ENCODE measurements around the gene OR6P1.

Gene OR6P1, protein sequence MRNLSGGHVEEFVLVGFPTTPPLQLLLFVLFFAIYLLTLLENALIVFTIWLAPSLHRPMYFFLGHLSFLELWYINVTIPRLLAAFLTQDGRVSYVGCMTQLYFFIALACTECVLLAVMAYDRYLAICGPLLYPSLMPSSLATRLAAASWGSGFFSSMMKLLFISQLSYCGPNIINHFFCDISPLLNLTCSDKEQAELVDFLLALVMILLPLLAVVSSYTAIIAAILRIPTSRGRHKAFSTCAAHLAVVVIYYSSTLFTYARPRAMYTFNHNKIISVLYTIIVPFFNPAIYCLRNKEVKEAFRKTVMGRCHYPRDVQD

DNA sequence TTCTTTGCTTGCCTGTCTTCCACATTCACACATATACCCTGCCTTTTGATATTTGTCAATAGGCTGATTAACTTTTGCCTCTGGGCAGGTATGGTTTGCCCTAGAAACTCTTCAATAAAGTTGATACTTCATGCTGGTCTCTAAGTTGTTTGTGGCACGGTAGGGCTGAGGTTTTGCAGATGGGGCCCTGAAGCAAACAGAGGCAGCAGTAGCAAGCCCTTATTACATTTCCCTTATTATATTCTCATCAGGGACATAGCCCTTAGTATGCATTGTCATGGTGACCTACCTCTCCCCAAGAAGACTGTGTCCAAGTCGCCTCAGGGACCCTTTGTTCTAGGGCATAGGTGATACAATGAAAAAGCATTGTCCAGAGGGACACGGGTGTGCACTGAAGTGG, at the start of gene OR6P1:
OR6P1 (minus strand) TSS at position 101 of the 400 bp plus-strand sequence. CDS start 6,976 bp downstream, outside the sequence.
- no peak for DNase-seq

DNA sequence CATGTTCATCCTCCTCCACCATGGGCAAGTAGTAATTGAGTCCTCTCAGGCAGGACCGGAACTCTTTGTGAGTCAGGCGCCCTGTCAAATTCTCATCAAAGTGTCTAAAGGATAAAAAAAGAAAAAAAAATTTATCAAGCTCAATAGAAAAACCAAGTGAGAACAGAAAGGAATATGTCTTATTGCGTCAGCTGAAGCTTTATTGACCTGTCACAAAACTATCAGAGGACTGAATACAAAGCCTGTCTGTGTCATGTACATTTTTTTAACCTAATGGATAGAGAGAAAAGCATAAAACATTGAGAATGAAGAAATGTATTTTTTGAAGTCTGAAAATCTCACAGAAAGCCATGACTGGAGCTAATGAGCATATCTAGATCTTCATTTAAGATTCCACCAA, 43.4 kb upstream of the OR6P1 start:
- no peak for DNase-seq

DNA sequence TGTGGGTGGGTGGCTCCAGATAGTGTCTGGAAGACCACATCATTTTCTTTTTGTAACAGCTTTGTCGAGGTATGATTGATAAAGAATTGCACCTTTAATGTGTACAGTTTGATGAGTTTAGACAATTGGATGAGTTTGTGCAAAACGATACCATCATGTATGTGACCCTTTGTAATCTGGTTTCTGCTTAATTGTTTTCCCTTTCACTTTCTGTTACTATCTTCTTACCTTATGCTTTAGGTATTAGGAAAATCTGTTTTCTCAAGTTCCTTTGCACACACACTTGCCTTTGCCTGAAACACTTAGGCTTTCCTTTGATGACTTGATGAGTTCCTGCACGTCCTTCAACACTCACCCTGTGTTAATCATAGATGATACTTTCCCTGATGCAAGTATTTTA, 41.5 kb upstream of the OR6P1 start:
- DNase-seq = no peak

DNA sequence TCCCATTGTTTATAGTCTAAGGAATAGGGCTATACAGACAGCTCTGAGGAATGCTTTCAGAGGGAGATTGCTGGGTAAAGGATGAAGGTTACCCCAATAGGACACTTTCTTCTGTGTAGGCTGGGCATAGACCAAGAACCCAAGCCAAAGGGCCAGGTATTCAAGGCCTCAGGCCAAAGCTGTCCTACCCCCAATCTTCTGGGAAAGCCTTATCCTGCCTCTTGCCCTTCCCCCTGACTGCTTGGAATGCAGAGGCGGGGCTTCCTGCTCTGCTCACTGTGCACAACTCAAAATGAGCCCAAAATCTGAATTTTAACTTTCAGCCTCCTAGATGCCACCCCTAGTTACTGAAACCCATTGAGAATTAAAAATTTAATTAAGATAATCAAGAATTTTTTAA, 36.9 kb upstream of the OR6P1 start:
- no peak for DNase-seq

DNA sequence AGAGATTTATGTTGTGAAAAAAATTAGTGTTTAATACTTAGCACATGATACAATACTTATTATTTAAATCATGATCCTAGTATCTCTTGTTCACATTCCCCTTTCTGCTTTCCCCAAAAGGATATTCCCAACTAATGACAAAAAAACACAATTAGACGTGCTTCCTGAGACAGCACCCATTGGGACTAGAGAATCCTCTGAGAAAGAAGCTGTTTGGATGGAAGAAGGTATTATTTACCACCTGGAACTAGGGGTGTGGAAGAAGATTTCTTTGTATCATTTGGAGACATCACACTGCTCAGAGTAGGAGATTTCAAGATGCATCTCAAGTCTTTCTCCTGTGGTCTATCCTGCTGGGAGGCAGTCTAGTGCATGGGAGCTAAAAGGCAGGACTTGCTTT, 34.6 kb upstream of the OR6P1 start, which contains the start of gene OR10Z1:
OR10Z1 (plus strand) TSS at position 301 of the 400 bp plus-strand sequence. CDS start 1,171 bp downstream, outside the sequence.
- DNase-seq = no peak

DNA sequence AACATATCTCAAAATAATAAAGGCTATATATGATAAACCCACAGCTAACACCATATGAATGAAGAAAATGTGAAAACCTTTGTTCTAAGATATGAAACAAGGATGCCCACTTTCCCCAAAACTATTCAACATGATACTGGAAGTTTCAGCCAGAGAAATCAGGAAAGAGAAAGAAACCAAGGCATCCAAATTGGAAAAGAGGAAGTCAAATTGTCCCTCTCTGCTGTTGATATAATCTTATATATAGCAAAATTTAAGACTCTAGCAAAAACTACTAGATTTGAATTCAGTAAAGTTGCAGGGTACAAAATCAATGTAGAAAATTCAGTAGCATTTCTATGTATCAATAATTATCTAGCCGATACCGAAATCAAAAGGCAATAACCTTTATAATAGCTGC, 30.4 kb upstream of the OR6P1 start:
- DNase-seq = no peak

DNA sequence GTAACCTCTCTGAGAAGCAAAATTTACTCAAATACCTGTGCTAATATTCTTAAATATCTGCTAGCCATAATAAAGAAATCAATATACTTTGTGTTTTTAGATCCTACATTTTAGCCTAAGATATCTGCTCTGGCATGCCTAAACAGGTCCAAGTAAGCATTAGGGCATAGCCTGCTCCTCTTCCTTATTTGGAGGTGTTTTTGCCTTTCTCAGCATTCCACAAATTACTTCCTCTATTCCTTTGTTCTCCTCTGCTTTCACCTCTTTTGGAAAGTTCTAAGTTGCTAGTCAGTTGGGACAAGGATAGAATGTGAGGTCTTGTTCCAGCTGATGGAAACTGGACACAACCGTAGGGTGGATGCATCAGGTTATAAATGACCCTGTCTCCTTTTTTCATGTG, 16.6 kb upstream of the OR6P1 start:
- no peak for DNase-seq

DNA sequence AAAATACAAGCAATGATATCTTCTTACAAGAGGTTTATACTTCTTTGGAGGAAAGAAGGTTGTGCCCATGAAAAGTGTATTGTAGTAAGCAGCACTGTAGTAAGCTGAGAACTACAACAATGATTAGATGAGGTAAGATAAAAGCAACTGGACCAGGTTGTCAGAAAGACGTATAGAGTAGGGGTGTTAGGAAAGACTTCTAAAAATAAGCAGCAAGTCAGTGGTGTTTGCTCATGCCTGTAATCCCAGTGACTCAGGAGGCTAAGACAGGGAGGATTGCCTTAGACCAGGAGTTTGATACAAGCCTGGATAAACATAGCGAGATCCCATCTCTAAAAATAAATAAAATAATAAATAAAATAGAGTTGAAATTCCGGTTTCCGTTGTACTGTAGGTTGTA, 13.6 kb upstream of the OR6P1 start:
- DNase-seq = no peak

DNA sequence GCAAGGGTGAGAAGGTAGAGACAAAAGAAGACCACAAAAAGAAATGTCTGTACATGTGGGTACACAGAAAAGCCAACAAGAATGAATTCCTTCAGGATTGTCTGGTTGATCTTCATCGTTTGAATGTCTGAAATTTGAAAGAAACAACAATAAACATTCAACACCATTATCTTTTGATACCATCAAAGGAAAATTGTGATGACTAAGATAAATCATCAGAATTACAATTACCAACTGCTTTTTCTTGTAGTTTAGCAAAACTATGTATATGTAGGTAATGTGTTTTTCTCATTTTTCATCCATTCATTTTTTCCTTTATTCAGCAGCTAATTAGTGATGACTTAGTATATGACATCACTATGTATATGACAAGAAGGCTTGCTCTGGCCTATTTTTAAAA, 9.4 kb upstream of the OR6P1 start, which contains the start of gene OR10X1:
OR10X1 (minus strand) TSS at position 167 of the 400 bp plus-strand sequence; CDS start at position 167, 0 bp downstream.
- no peak for DNase-seq

DNA sequence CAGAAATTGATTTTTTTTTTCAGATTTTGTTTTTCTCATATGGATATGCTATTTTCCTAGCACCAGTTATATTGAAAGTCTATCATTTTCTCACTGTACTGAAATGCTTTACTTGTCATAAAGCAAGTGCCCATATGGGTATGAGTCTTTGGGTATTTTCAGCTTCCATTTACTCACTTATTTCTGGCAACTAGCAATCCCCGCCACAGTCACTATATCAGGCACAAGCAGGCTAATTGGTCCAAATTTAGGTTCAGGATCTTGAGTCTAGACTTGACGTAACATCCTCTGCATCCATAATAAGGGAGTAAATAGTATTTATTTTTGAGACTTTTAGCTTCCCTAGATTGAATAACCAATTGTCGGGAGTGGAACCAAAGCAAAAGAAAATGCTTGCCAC, 7.2 kb upstream of the OR6P1 start:
- no peak for DNase-seq

DNA sequence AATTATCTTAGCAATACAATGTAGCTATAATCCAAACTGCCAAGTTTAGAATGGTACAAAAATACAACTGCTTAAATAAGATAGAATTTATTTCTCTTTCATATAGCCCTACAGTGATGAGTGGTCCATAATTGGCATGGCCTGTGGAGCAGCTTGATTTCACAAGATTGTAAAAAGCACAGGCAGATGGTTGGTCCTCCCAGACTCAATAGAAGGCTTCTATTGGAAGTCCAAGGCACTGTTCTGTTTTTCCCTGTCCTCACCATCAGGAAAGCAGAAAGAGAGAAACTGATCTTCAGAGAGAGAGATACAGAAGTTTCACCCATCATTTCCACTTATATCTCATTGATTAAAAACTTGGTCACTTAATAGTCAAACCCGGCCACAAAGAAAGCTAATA, 1.8 kb upstream of the OR6P1 start:
- DNase-seq = no peak

DNA sequence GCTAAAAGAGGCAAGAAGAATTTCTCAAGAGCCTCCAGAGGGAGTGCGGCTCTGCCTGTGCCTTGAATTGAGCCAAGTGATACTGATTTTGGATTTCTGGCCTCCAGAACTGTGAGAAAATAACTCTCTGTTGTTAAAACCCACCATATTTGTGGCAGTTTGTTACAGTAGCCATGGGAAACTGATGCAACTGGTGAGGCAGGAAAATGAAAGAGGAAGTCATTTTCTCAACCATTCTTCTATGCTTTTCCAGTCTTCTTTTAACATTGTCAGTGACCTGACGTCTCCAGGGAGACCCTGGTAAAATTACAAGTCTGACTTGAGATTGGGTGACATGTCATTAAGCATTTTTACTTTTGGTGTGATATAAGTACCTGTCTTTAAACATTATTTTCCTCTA, 5.8 kb downstream of the OR6P1 start:
- no peak for DNase-seq

DNA sequence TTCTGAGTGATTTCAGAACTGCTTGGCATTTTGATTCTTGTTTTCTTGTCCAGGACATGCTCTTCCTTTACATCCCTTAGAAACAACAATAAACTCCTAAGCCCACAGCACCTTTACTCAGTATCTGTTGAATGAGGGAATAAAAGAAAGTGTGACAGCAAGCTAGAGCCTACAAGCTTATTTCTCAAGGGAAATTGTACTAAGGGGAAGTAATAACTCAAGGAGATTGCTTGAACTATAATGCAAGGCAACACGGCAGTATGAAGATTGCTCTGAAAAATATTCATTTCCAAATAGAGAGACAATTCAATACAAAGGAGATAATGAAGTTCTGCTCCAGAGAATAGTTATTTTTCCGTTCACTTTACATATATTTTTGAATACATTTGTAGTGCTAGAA, 6.5 kb downstream of the OR6P1 start:
- DNase-seq = no peak

DNA sequence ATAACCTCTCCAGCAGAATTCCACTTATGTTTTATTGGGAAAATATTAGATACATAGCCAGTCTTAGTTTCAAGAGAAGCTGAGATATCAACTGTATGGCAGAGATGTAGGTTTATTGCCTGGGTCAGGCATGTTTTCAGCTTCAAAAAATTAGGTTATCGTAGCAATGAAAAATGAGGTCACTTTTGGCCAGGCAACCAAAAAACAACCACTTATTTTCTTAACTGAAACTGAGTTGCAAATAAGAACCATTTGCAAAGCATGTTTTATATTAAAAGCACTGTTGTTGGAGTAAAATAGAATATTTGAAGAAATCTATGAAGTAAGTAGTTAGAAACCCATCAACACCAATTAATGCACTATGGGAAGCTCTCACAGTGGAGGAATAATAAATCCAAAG, 10.7 kb downstream of the OR6P1 start:
- no peak for DNase-seq

DNA sequence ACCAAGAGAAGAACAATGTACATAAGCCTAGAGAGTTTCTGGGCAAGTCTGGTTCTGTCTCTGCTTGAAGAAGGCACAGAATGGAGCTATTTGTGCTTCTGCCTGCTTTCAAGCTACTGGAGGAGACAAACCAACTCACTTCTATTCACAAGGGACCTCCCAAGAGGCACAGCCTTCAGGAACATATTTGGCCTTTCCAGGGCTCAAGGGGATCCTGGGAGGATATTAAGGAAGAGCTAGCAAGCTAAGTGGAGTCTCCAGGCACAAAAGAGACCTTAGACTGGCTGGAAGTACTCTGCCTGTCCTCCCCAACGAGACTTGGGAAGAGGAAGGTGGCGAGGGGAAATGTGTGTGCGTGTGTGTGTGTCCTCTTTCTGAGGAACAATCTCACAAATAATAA, 16.0 kb downstream of the OR6P1 start, which contains the start of gene OR6Y1:
OR6Y1 (minus strand) TSS at position 54 of the 400 bp plus-strand sequence. CDS start 6,300 bp downstream, outside the sequence.
- no peak for DNase-seq

DNA sequence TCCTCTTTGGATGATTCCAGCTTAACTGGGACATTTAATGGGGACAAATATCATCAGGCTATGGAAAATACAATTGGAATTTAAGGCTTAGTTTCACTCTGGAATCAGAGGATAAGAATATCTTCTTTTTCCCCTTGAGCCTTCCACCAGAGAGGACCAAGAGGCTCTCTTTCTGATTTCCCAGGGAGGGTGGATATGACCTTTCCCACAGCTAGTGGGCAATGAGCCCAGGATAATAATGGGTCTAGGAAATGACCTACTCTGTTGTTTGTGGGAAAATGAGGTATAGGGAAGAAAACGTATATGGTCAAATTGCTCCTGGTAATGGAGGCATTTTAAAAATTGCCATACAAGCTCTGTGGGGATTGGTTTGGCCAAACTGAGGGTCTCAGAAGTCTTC, 18.1 kb downstream of the OR6P1 start:
- DNase-seq = no peak

DNA sequence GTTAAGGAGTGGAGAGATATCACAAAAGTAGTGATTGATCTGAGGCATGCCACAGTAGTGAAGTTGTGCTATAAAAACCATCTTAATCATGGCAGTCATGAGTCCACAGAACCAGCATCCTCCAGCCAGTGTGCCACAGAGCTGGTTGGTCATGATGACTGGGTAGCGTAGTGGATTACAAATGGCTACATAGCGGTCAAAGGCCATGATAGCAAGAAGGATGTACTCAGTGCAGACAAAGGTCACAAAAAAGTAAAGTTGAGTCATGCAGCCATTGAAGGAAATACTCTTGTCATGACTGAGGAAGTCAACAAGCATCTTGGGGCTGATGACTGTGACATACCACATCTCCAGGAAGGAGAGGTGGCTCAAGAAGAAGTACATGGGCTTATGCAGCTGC, 22.8 kb downstream of the OR6P1 start:
- DNase-seq = no peak

DNA sequence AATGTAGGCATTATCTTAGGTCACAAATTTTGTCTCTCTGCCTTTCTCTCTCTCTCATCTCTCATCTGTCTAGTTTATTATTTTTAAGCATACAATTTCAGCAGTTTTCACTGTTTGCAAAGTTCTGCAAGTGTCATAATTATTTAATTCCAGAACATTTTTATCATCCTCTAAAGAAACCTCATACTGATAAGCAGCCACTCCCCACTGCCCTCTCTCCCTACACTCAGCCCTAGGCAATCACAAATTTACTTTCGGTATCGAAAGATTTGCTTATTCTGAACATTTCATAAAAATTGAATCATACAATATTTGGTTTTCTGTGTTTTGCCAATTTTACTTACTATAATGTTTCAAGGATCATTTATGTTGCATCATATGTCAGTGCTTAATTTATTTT, 32.8 kb downstream of the OR6P1 start:
- no peak for DNase-seq

DNA sequence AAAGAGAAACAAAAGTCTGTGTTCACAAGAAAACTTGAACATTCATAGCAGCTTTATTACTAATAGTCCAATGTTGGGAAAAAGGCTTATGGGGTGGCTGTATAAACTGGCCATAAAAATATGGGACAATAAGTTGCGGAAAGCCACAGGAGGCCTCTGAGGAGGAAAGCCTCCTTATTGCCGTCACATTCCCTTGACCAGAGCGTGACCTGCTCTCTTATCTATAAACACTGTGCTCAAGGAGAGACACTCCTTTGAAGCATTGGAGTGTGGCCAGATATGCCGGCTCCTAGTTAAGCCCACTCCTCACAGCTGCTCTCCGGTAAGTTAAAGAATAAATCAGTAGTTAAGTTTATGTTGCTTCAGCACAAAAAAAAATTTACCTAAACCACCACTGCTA, 35.9 kb downstream of the OR6P1 start:
- no peak for DNase-seq

DNA sequence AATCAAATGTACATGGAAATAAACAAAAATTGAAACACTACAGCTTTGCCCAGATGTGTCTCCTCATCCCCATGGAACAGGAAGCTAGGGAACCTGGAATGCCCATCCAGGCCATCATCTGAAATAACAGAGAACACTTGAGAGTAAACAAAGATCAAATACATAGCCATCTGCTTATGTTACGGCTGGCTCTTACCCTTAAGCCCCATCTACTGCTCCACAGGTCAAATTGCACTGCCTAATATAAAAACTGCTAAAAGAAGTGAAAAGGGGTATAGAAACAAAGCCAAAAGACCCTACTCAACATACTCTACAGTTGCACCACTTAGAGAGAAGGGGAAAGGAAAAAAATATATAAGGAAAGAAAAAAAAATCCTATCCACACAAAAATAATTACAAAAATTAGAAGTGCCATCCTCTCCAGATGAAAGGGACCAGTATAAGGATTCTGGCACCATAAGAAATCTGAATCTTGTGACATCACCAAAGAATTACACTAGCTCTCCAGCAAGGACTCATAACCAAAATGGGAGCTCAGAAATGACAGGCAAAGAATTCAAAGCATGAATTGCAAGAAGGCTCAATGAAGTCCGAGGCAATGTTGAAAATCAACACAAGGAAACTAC, 43.1 kb downstream of the OR6P1 start:
- peak; percentile 58 for DNase-seq

DNA sequence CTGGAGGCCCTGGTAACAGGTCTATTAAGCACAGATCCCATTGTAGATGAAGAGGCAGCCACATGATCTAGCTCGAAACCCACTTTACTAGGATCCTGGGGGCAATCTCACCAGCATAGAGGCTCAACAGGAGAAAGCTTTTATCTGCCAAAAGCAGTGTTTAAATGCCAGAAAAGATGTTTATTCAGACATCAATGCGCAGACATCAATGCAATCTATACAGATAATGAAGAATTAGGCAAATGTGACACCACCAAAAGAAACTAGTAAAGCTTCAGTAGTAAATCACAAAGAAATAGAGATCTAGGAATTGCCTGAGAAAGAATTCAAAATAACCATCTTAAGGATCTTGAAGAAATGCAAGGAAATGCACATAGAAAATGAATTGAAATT, 48.7 kb downstream of the OR6P1 start:
- no peak for DNase-seq

DNA sequence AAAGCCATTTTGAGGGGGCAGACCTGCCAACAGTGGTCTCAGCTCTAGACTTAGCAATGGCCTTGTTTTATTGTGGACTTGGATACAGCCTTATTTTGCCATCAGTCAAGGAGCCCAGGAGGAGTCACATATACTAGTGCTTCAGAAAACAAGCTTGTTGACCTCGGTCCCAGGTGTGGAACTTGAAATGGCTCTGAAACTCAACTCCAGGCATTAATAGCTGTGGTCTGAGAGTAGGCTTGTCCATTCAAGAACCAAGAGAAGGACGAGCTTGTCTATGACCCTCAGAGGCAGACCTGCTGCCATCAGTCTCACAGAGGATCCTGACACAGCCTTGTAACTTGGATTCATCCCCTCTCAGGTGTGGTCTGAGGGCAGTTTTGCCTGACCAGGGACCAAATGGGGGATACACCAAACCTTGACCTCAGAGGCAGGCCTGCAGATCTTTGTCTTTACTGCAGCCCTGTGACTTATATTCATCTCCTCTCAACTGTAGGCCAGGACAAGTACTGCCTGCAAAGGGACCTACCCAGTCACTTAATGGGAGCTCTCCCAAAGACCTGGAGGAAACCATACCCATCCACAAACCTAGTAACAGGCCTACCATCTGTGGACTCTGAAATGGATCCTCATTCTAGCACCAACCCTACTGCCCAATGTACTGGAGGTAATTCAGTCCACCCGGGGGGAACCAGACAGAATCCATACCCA, 49.3 kb downstream of the OR6P1 start:
- DNase-seq = no peak

DNA sequence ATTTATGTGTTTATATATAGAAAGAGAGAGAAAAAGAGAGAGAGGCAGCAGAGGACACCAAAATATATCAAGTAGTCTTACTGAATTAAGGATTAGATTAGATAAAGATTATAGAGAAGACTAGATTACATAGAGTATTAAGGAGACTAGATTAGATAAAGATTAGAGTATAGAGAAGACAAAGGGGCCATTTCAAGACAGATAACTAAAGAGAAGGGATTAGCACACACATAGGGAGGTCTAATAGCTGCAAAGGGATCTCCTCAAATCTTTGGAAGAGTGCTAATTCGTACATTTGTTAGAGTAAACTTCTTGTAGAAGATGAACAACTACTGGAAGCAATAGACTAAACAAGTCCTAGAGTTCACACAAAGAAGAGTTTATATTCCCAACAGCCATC, 50.4 kb downstream of the OR6P1 start:
- peak; percentile 14 for DNase-seq

DNA sequence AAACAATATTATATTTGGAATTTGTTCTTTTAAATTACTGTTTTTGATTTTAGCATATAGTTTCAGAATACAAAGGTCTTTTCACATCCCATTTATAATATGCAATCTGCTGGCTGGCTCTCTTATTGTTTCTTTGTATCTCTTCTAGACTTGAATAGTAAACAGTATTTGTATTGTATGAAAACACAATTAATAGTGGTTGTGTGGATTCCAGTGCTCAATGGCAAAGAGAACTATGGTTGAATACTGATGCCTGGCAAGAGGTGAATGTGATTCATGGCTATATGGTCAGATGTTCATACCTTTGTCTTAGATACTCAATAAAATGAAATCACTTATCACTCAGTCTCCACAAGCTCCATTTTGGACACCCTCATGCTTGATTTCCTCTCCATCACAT, 53.4 kb downstream of the OR6P1 start:
- DNase-seq = no peak

All from NCI-H82 (cell line).